Islet precursor cell (in vitro differentiated cells): ENCODE data around the gene USP1.

Experiments
- DNase-seq: peaks from one replicate; pipeline ENCODE4 v3.0.0-alpha.2; 2018

The USP1 gene

GRCh38 chr1:62426794-62427193 is 10.1 kb upstream of the USP1 start:
- DNase-seq, result no peak

GRCh38 chr1:62428351-62428750 is 8.5 kb upstream of the USP1 start:
- no peak for DNase-seq

- DNase-seq, result no peak
These were observed 7.3 kb upstream of the USP1 start for GRCh38 chr1:62429581-62429980.

GRCh38 chr1:62433861-62434617 is 2.8 kb upstream of the USP1 start:
- no peak for DNase-seq

- no peak for DNase-seq
These were observed 2.2 kb upstream of the USP1 start for GRCh38 chr1:62434618-62435001.

- no peak for DNase-seq
These were observed 1.4 kb upstream of the USP1 start for GRCh38 chr1:62435231-62436038.

- no peak for DNase-seq
These were observed 797 bp upstream of the USP1 start for GRCh38 chr1:62436039-62436465.

- DNase-seq, result no peak
These were observed 558 bp downstream of the USP1 start for GRCh38 chr1:62437273-62437940.

GRCh38 chr1:62438163-62438562 is 1.3 kb downstream of the USP1 start:
- DNase-seq, result no peak

GRCh38 chr1:62439652-62440371 is 3.0 kb downstream of the USP1 start:
- DNase-seq, result no peak

- no peak for DNase-seq
These were observed 7.9 kb downstream of the USP1 start for GRCh38 chr1:62444701-62445100.

GRCh38 chr1:62448221-62448933 is 11.5 kb downstream of the USP1 start:
- DNase-seq, result no peak

GRCh38 chr1:62450301-62450700 is 13.5 kb downstream of the USP1 start:
- no peak for DNase-seq

- no peak for DNase-seq
These were observed 16.1 kb downstream of the USP1 start for GRCh38 chr1:62452951-62453350.

- DNase-seq, result no peak
These were observed 21.1 kb downstream of the USP1 start for GRCh38 chr1:62457955-62458354.

- DNase-seq, result no peak
These were observed 25.5 kb downstream of the USP1 start for GRCh38 chr1:62462370-62462769.

- no peak for DNase-seq
These were observed 30.2 kb downstream of the USP1 start for GRCh38 chr1:62467092-62467491.

- no peak for DNase-seq
These were observed 39.8 kb downstream of the USP1 start for GRCh38 chr1:62476525-62477219.

GRCh38 chr1:62481681-62482080 is 44.8 kb downstream of the USP1 start:
- no peak for DNase-seq

GRCh38 chr1:62484824-62485468 is 48.1 kb downstream of the USP1 start:
- no peak for DNase-seq

GRCh38 chr1:62487956-62488355 is 51.1 kb downstream of the USP1 start:
- no peak for DNase-seq
